CD4-positive, CD25-positive, alpha-beta regulatory T cell (primary cell): ENCODE data around the gene DYNC1I1. TPM values are rescaled to one million over a fixed set of nuclear protein-coding genes. Genes with fewer than 3 reads are reported as not detected.

Experiments used
- ATAC-seq, 2 donors: fragments of 150-1000 bp; cut with Tn5 transposase; one replicate each; pipeline ENCODE4 v1.10.0; 2021; ENCODE audit warnings: low read depth in 2 of 2, moderate number of reproducible peaks in 2 of 2, moderate library complexity in 1 of 2
- DNase-seq, 3 donors: peaks; one replicate each; pipeline versions ENCODE4 v3.0.0 to v3.0.0-alpha.2; 2012 to 2022; ENCODE audit warnings: mixed read lengths in 1 of 3
- H3K27ac ChIP-seq: one replicate; pipeline ENCODE4 v1.7.0; 2013; ENCODE audit warnings: mild to moderate bottlenecking, low read length; ENCODE audit not compliant: insufficient read depth, poor library complexity, severe bottlenecking
- H3K27me3 ChIP-seq: one replicate; pipeline ENCODE4 v1.7.0; 2013; ENCODE audit warnings: low read length; ENCODE audit not compliant: control insufficient read depth, insufficient read depth
- H3K36me3 ChIP-seq: one replicate; pipeline ENCODE4 v1.7.0; 2013; ENCODE audit warnings: mild to moderate bottlenecking, low read length, moderate library complexity; ENCODE audit not compliant: control insufficient read depth, insufficient read depth
- H3K4me1 ChIP-seq: 2 replicates; pipeline ENCODE4 v1.7.0; 2013; ENCODE audit warnings: mild to moderate bottlenecking, low read length; ENCODE audit not compliant: insufficient read depth, control insufficient read depth, poor library complexity, severe bottlenecking
- H3K4me3 ChIP-seq: one replicate; pipeline ENCODE4 v1.7.0; 2013; ENCODE audit warnings: low read depth, mild to moderate bottlenecking, low read length, moderate library complexity
- H3K9me3 ChIP-seq, 2 experiments: 1 replicate in 1 of 2; 2 replicates in 1 of 2; pipeline ENCODE4 v1.7.0; 2013; ENCODE audit warnings: low read length in 2 of 2, mild to moderate bottlenecking in 1 of 2, moderate library complexity in 1 of 2; ENCODE audit not compliant: control insufficient read depth in 2 of 2
- H3K27ac Mint-ChIP-seq, 3 donors: one replicate each; pipeline ENCODE4 v1.8.0; 2020 to 2022; ENCODE audit warnings: mild to moderate bottlenecking in 3 of 3, mixed read lengths in 3 of 3, moderate library complexity in 2 of 3
- H3K27me3 Mint-ChIP-seq: one replicate; pipeline ENCODE4 v1.8.0; 2022; ENCODE audit warnings: mild to moderate bottlenecking, mixed read lengths
- H3K36me3 Mint-ChIP-seq: one replicate; pipeline ENCODE4 v1.8.0; 2020; ENCODE audit warnings: mixed read lengths
- H3K4me1 Mint-ChIP-seq, 4 donors: one replicate each; pipeline ENCODE4 v1.8.0; 2020 to 2022; ENCODE audit warnings: mixed read lengths in 4 of 4, mild to moderate bottlenecking in 1 of 4
- H3K4me3 Mint-ChIP-seq, 4 donors: one replicate each; pipeline ENCODE4 v1.8.0; 2020 to 2022; ENCODE audit warnings: mild to moderate bottlenecking in 4 of 4, mixed read lengths in 4 of 4, moderate library complexity in 3 of 4
- H3K9me3 Mint-ChIP-seq, 7 donors: one replicate each; pipeline ENCODE4 v1.8.0; 2020 to 2022; ENCODE audit warnings: mixed read lengths in 7 of 7, mild to moderate bottlenecking in 3 of 7, moderate library complexity in 2 of 7
- polyA plus RNA-seq, 4 donors: library from polyadenylated mRNA; unstranded; fragments of 300-500 nt; fragmentation: Illumina TruSeq; gene quantifications; one replicate each; pipeline ENCODE4 v1.2.3, GENCODE V29; 2021
- total RNA-seq: library from RNA; stranded (reverse); gene quantifications from one replicate; pipeline ENCODE4 v1.2.3, GENCODE V29; 2022

Gene DYNC1I1
- total and polyA plus RNA-seq, 5 donors from 2014 or later = not detected

DNA sequence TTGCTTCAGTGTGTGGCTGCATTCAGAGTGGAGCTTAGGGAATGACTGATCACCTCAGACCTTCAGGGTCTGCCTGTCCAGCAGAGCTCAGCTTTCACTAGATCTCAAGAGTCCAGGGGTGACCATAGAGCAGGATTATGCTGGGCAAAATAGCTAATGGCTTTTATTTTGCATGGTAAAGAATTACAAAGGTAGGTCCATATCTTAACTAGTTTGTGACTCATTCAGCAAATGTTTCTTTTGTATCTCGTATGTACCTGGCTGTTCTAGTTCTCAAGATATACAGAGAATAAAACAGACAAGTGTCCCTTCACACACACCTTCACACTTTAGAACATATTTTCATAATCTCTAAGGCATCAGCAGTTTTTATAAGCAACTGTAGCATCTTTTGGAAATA lies 180.5 kb downstream of the DYNC1I1 start:
- Mint-ChIP-seq H3K27me3 (peaks cover 14% of the 10 kb centered on the region), H3K4me1 (no peaks in the 10 kb centered on the region), H3K4me3 (no peak overlapping the region), H3K36me3 (no peaks in the 10 kb centered on the region), H3K27ac (no peak overlapping the region), H3K9me3 (peaks cover 0 to 2% (median 0%) of the 10 kb centered on the region in 7 donors)
- no peak for ATAC-seq
- no peak for DNase-seq
- no peaks in the 10 kb centered on the region for H3K9me3 ChIP-seq
- no peak overlapping the region for H3K27ac ChIP-seq
- no peak overlapping the region for H3K4me3 ChIP-seq
- H3K36me3 ChIP-seq = no peaks in the 10 kb centered on the region
- H3K4me1 ChIP-seq = no peaks in the 10 kb centered on the region
- peaks cover 2% of the 10 kb centered on the region for H3K27me3 ChIP-seq

DNA sequence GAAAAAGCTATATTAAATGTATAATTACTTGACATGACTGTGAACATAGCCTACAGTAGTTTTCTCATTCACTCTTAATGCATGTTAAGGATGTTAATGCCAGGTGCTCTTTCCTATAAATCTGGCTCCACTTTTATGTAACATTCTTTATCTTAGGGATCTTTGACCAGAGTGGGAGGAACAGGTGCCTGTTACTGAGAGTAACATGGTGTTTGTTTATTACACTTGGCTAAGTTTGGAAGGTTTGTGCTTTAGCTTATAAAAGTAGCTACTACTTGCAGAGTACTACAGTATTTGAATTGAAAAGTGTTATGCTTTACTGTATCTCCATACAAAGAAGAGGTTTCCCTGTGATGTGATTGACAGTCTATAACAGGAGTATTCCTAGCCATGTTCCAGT lies 183.4 kb downstream of the DYNC1I1 start:
- ATAC-seq (no peak), DNase-seq (no peak)
- H3K4me1 Mint-ChIP-seq = no peaks in the 10 kb centered on the region
- H3K4me1 ChIP-seq = no peaks in the 10 kb centered on the region
- peaks cover 0 to 3% (median 0%) of the 10 kb centered on the region in 7 donors for H3K9me3 Mint-ChIP-seq
- no peak overlapping the region for H3K4me3 ChIP-seq
- H3K36me3 Mint-ChIP-seq = no peaks in the 10 kb centered on the region
- H3K27ac ChIP-seq = no peak overlapping the region
- H3K27me3 Mint-ChIP-seq = peaks cover 14% of the 10 kb centered on the region
- H3K4me3 Mint-ChIP-seq = no peak overlapping the region
- H3K9me3 ChIP-seq = no peaks in the 10 kb centered on the region
- no peaks in the 10 kb centered on the region for H3K36me3 ChIP-seq
- H3K27me3 ChIP-seq = peaks cover 2% of the 10 kb centered on the region
- no peak overlapping the region for H3K27ac Mint-ChIP-seq

DNA sequence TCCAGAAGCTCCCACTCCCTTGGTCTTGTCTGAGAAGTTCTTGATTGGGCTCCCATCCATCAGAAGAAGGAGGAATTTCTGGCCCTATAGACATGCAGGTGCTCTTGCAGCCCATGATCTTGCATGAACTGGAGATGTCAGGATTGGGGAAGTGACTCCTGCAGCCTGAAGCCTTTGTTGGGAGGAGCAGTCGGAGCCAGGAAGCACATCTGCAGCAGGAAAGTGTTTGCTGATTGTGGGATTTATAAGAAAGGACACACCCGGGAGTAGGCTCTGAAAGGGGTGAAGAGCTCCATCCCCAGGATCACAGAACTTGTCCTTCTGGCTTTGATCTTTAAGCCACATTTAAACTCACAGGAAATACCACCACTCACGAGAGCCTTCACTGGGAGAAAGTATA lies 185.2 kb downstream of the DYNC1I1 start:
- Histone ChIP-seq H3K4me1 (no peaks in the 10 kb centered on the region), H3K27ac (no peak overlapping the region), H3K9me3 (no peaks in the 10 kb centered on the region), H3K4me3 (no peak overlapping the region), H3K27me3 (peaks cover 2% of the 10 kb centered on the region), H3K36me3 (no peaks in the 10 kb centered on the region)
- Mint-ChIP-seq H3K4me3 (no peak overlapping the region), H3K4me1 (no peaks in the 10 kb centered on the region), H3K27me3 (peaks cover 6% of the 10 kb centered on the region), H3K9me3 (peaks cover 0 to 3% (median 0%) of the 10 kb centered on the region in 7 donors), H3K36me3 (no peaks in the 10 kb centered on the region), H3K27ac (no peak overlapping the region)
- no peak for DNase-seq
- no peak for ATAC-seq

DNA sequence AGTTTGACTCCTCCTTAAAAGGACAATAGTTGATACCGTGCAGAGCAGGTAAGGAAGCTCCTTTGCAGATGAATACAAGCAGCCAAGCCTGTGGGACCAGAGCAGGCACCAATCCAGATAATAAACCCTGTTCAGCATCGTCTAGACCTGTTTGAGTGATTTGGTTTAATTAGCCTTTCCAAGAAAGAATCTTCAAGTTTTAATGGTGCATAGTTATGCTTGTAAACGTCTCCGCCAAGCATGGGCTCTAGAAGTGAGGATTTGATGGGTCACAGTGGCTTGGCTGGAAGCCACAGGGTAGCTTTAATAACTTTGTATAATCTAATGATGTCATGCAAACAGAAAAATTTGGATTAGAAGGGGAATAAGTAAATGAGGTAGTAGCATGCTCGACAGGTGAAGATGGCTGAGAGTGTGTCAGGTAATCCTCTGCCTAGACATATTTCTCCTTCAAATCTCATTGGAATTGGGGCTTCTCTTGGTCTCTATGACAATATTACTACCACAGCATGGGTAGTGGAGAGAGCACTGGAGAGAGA lies 188.4 kb downstream of the DYNC1I1 start:
- peaks cover 0 to 3% (median 0%) of the 10 kb centered on the region in 7 donors for H3K9me3 Mint-ChIP-seq
- H3K27me3 Mint-ChIP-seq = peaks cover 6% of the 10 kb centered on the region
- Histone ChIP-seq H3K4me1 (no peaks in the 10 kb centered on the region), H3K27ac (no peak overlapping the region), H3K4me3 (no peak overlapping the region), H3K9me3 (no peaks in the 10 kb centered on the region), H3K27me3 (no peaks in the 10 kb centered on the region), H3K36me3 (no peaks in the 10 kb centered on the region)
- no peak overlapping the region for H3K4me3 Mint-ChIP-seq
- no peaks in the 10 kb centered on the region for H3K36me3 Mint-ChIP-seq
- DNase-seq = no peak
- H3K4me1 Mint-ChIP-seq = no peaks in the 10 kb centered on the region
- no peak for ATAC-seq
- H3K27ac Mint-ChIP-seq = no peak overlapping the region

DNA sequence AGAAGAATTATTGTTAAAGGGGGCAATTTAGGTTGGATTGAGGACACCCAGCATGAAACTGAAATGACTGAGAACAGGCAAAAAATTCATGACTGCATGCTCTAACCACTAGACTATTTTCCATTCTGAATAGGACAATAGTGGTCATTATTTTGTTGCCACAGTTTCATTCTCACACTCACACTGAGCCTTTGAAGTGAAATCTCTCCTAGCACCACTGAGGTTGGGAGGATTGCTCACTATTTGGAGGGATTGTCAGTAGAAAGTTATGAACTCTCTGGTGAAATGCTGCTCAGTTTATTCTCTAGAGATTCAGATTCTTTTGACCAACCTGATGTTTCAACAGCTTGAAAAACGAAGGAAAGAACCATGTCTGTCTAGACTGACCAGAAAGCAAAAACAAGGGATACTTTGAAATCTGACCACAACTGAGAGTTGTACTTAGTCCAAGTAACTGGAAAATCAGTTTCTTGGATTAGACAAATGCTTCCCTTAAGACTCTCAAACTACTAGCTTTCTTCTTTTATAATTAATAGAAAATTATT lies 191.2 kb downstream of the DYNC1I1 start:
- H3K4me1 Mint-ChIP-seq = no peaks in the 10 kb centered on the region
- no peaks in the 10 kb centered on the region for H3K4me1 ChIP-seq
- no peaks in the 10 kb centered on the region for H3K36me3 Mint-ChIP-seq
- H3K27me3 ChIP-seq = no peaks in the 10 kb centered on the region
- H3K9me3 ChIP-seq = no peaks in the 10 kb centered on the region
- ATAC-seq (no peak), DNase-seq (no peak)
- no peak overlapping the region for H3K27ac ChIP-seq
- no peaks in the 10 kb centered on the region for H3K36me3 ChIP-seq
- peaks cover 0 to 5% (median 0%) of the 10 kb centered on the region in 7 donors for H3K9me3 Mint-ChIP-seq
- H3K27me3 Mint-ChIP-seq = no peaks in the 10 kb centered on the region
- no peak overlapping the region for H3K4me3 ChIP-seq
- no peak overlapping the region for H3K27ac Mint-ChIP-seq
- H3K4me3 Mint-ChIP-seq = no peak overlapping the region

DNA sequence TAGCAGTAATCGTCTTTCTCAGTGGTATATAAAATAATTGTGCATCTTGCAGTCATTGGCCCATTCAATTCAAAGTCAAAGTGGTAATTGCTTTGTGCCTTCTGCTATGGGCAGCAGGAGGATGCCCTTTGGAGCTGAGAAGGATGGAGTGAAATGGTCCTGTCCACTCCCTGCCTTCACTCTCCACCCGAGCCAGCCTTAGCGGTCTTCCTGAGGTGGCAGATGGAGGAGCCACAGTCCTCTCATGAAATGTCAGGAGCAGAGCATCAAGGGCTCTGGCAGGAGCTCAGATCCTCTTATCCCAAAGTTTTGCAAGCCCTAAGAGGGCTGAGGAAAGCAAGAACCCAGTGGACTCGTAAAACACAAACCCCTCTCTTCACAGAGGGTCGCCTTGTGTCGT lies 199.4 kb downstream of the DYNC1I1 start:
- Histone ChIP-seq H3K9me3 (no peaks in the 10 kb centered on the region), H3K36me3 (no peaks in the 10 kb centered on the region), H3K4me3 (no peak overlapping the region), H3K27ac (no peak overlapping the region), H3K27me3 (no peaks in the 10 kb centered on the region), H3K4me1 (no peaks in the 10 kb centered on the region)
- Mint-ChIP-seq H3K27ac (no peak overlapping the region), H3K4me3 (no peak overlapping the region), H3K36me3 (no peaks in the 10 kb centered on the region), H3K4me1 (no peaks in the 10 kb centered on the region), H3K27me3 (no peaks in the 10 kb centered on the region), H3K9me3 (peaks cover 0 to 1% (median 0%) of the 10 kb centered on the region in 7 donors)
- DNase-seq (no peak), ATAC-seq (no peak)

DNA sequence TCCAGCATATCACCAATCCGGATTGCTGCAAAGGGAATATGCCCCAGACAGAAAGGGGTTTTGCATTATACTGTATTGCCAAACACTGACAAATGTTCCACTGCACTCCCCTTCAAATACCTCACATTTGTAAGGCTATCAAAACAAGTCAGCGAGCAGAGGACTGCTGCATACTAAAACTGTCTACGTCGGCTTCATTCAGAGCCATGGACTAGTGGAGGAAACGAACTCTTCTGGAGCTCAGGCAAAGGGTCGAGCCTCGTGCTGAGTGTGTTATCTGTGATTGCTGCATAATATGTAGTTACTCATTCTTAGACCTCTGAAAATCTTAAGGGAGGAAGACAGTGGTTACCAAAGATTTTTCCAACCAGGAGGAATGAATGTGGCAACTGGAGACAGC lies 200.2 kb downstream of the DYNC1I1 start:
- H3K4me3 Mint-ChIP-seq = no peak overlapping the region

DNA sequence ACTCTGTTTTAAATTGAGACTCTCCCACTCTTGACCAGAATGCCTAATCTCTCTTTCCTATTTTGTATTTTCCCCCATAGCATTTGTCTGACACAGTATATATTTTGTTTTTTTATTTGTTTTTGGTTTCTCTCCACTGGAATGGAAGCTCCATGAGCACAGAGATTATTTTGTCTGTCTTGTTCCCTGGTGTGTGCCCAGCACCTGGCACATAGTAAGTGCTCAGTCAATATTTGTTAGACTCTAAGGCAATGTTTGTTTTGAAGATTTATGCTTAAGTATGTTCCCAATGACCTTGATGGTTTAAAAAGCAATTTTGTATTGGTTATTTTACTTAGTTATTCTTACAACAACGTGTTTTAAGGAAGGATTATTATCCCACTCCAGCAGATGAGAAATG lies 201.8 kb downstream of the DYNC1I1 start:
- H3K36me3 ChIP-seq = no peaks in the 10 kb centered on the region
- H3K4me3 ChIP-seq = no peak overlapping the region
- H3K9me3 ChIP-seq = no peaks in the 10 kb centered on the region
- no peak overlapping the region for H3K27ac ChIP-seq
- ATAC-seq (no peak), DNase-seq (no peak)
- H3K27me3 Mint-ChIP-seq = no peaks in the 10 kb centered on the region
- no peaks in the 10 kb centered on the region for H3K27me3 ChIP-seq
- H3K27ac Mint-ChIP-seq = no peak overlapping the region
- no peaks in the 10 kb centered on the region for H3K4me1 Mint-ChIP-seq
- no peaks in the 10 kb centered on the region for H3K4me1 ChIP-seq
- H3K36me3 Mint-ChIP-seq = no peaks in the 10 kb centered on the region
- no peak overlapping the region for H3K4me3 Mint-ChIP-seq
- no peaks in the 10 kb centered on the region for H3K9me3 Mint-ChIP-seq

More for the DNA sequence above, 200.2 kb downstream of the DYNC1I1 start:
- no peaks in the 10 kb centered on the region for H3K36me3 Mint-ChIP-seq
- H3K4me3 ChIP-seq = no peak overlapping the region
- DNase-seq = no peak
- no peaks in the 10 kb centered on the region for H3K4me1 ChIP-seq
- no peaks in the 10 kb centered on the region for H3K9me3 Mint-ChIP-seq
- no peak overlapping the region for H3K27ac ChIP-seq
- ATAC-seq = no peak
- H3K27me3 Mint-ChIP-seq = no peaks in the 10 kb centered on the region
- no peaks in the 10 kb centered on the region for H3K27me3 ChIP-seq
- no peaks in the 10 kb centered on the region for H3K4me1 Mint-ChIP-seq
- H3K27ac Mint-ChIP-seq = no peak overlapping the region
- no peaks in the 10 kb centered on the region for H3K36me3 ChIP-seq
- H3K9me3 ChIP-seq = no peaks in the 10 kb centered on the region
